HepG2 (cell line): ENCODE data around the gene CALD1. TPM values are rescaled to one million over a fixed set of nuclear protein-coding genes. Genes with fewer than 3 reads are reported as not detected.
A peak's percentile ranks its signal among the peaks of the same experiment; 100 is the strongest.

Source experiments
- ATAC-seq: fragments of 200-7000 bp; cut with Tn5 transposase; 3 replicates; pipeline ENCODE4 v1.9.1; 2020; ENCODE audit warnings: mild to moderate bottlenecking, moderate library complexity
- BruUV-seq: library from RNA; stranded (reverse); fragments of 400-500 nt; replicated peaks from 2 replicates; lab custom pipeline; 2021; lab: Mats Ljungman, UMichigan
- CTCF ChIA-PET: fragments of 300-600 bp; formaldehyde crosslinking; extraction: SDS; loops from one replicate; lab custom pipeline; 2021; ENCODE audit warnings: low total read pairs, inconsistent platforms, low intra/inter-chr PET ratio; lab: Yijun Ruan, JAX
- POLR2A ChIA-PET: fragments of 350-600 bp; sonication (Branson Sonifier 250); formaldehyde crosslinking; loops from one replicate; lab custom pipeline; 2020; ENCODE audit warnings: antibody characterized with exemption, inconsistent platforms; lab: Yijun Ruan, JAX
- DNase-seq: peaks from one replicate; pipeline ENCODE4 v3.0.0-alpha.2; 2015; ENCODE audit warnings: low spot score
- FAIRE-seq: peaks from 3 replicates; lab custom pipeline; 2011; peaks lifted over from hg19 to GRCh38; lab: Jason Lieb, UNC
- H2AFZ ChIP-seq: one replicate; pipeline ENCODE4 v1.6.1; 2011; ENCODE audit warnings: low read length, inconsistent platforms
- H3K27ac ChIP-seq: fragments of 300-600 bp; 3 replicates; pipeline ENCODE4 v1.8.0; 2011; ENCODE audit warnings: mixed run types, mild to moderate bottlenecking, mixed read lengths, low read length, inconsistent platforms; ENCODE audit not compliant: insufficient read depth; ENCODE audit errors: extremely low read length
- H3K27me3 ChIP-seq, 2 experiments: fragments of 200-600 bp in 1 of 2; 2 replicates in 1 of 2; 3 replicates in 1 of 2; pipeline versions ENCODE4 v1.6.0 to v1.8.0; 2011; ENCODE audit warnings: low read length in 2 of 2, mild to moderate bottlenecking in 2 of 2, moderate library complexity in 2 of 2, inconsistent platforms in 1 of 2; ENCODE audit not compliant: insufficient read depth in 2 of 2, control insufficient read depth in 1 of 2
- H3K36me3 ChIP-seq, 2 experiments: fragments of 200-600 bp in 1 of 2; replicated peaks in 1 of 2; 2 replicates in 1 of 2; 3 replicates in 1 of 2; pipeline versions ENCODE4 v1.5.1 to v1.8.0; 2011; ENCODE audit warnings: low read length in 2 of 2, inconsistent platforms in 1 of 2; ENCODE audit not compliant: insufficient read depth in 2 of 2, control insufficient read depth in 1 of 2
- H3K4me1 ChIP-seq: 2 replicates; pipeline ENCODE4 v1.5.1; 2012; ENCODE audit warnings: low read length, inconsistent platforms; ENCODE audit not compliant: insufficient read depth
- H3K4me2 ChIP-seq: 2 replicates; pipeline ENCODE4 v1.6.0; 2011; ENCODE audit warnings: low read depth, low read length, inconsistent platforms
- H3K4me3 ChIP-seq, 3 experiments: fragments of 200-600 bp in 1 of 3; sonication (generic), shearing (Covaris generic) in 1 of 3; replicated peaks in 1 of 3; 2 replicates each; pipeline ENCODE4 v1.5.1; 2011 to 2016; ENCODE audit warnings: low read length in 3 of 3, inconsistent platforms in 2 of 3, low read depth in 2 of 3, mild to moderate bottlenecking in 2 of 3, control low read depth in 1 of 3, mixed read lengths in 1 of 3; ENCODE audit not compliant: insufficient read depth in 1 of 3
- H3K79me2 ChIP-seq: one replicate; pipeline ENCODE4 v1.6.1; 2011; ENCODE audit warnings: low read length, inconsistent platforms; ENCODE audit not compliant: insufficient read depth
- H3K9ac ChIP-seq: 2 replicates; pipeline ENCODE4 v1.6.0; 2011; ENCODE audit warnings: mild to moderate bottlenecking, low read depth, low read length, inconsistent platforms; ENCODE audit not compliant: insufficient read depth
- H3K9me3 ChIP-seq: 2 replicates; pipeline ENCODE4 v1.5.1; 2012; ENCODE audit warnings: mild to moderate bottlenecking, low read length
- H4K20me1 ChIP-seq: 2 replicates; pipeline ENCODE4 v1.6.0; 2011; ENCODE audit warnings: inconsistent platforms, mild to moderate bottlenecking, low read length, moderate library complexity; ENCODE audit not compliant: insufficient read depth
- BCL6 ChIP-seq: IDR thresholded peaks from 2 replicates; pipeline ENCODE4 v1.6.1; 2016; ENCODE audit warnings: missing genetic modification reagents, missing compliant biosample characterization
- BHLHE40 ChIP-seq: IDR thresholded peaks from 2 replicates; pipeline ENCODE4 v1.6.1; 2011; ENCODE audit warnings: low read length, improper control_type of control experiment
- BORCS8-MEF2B ChIP-seq: sonication (generic); formaldehyde crosslinking; IDR thresholded peaks from 2 replicates; pipeline ENCODE4 v1.8.0; 2022; ENCODE audit warnings: mild to moderate bottlenecking, missing genetic modification reagents
- CBX5 ChIP-seq: sonication (generic); formaldehyde crosslinking; IDR thresholded peaks from 2 replicates; pipeline ENCODE4 v1.4.0; 2020; ENCODE audit warnings: missing genetic modification reagents, borderline replicate concordance
- CREBL2 ChIP-seq: sonication (generic); formaldehyde crosslinking; IDR thresholded peaks from 2 replicates; pipeline ENCODE4 v1.8.1; 2023; ENCODE audit warnings: missing genetic modification reagents, mild to moderate bottlenecking, borderline replicate concordance
- ELF3 ChIP-seq: IDR thresholded peaks from 2 replicates; pipeline ENCODE4 v1.6.1; 2016; ENCODE audit warnings: missing genetic modification reagents, missing compliant biosample characterization
- MEIS1 ChIP-seq: sonication (generic); formaldehyde crosslinking; IDR thresholded peaks from 2 replicates; pipeline ENCODE4 v1.9.0; 2021; ENCODE audit warnings: mild to moderate bottlenecking, missing genetic modification reagents, moderate library complexity, borderline replicate concordance
- SOX5 ChIP-seq: IDR thresholded peaks from 2 replicates; pipeline ENCODE4 v1.6.1; 2016; ENCODE audit warnings: borderline replicate concordance
- SRY ChIP-seq: sonication (generic); formaldehyde crosslinking; IDR thresholded peaks from 2 replicates; pipeline ENCODE4 v1.8.0; 2022; ENCODE audit warnings: mild to moderate bottlenecking, missing genetic modification reagents
- TEAD2 ChIP-seq: sonication (generic); formaldehyde crosslinking; IDR thresholded peaks from 2 replicates; pipeline ENCODE4 v1.9.0; 2021; ENCODE audit warnings: missing genetic modification reagents
- ZNF235 ChIP-seq: sonication (generic); formaldehyde crosslinking; IDR thresholded peaks from 2 replicates; pipeline ENCODE4 v1.8.1; 2023; ENCODE audit warnings: mild to moderate bottlenecking, missing genetic modification reagents, borderline replicate concordance
- ZNF264 ChIP-seq: sonication (generic); formaldehyde crosslinking; IDR thresholded peaks from 2 replicates; pipeline ENCODE4 v1.4.0; 2020; ENCODE audit warnings: missing genetic modification reagents
- ZNF281 ChIP-seq: sonication (generic); formaldehyde crosslinking; IDR thresholded peaks from 2 replicates; pipeline ENCODE4 v1.4.0; 2020; ENCODE audit warnings: missing genetic modification reagents, borderline replicate concordance
- ZNF720 ChIP-seq: sonication (generic); formaldehyde crosslinking; IDR thresholded peaks from 2 replicates; pipeline ENCODE4 v1.4.0; 2020; ENCODE audit warnings: missing genetic modification reagents
- WGBS: methylation state at CpG from one replicate; pipeline ENCODE4 v1.1.6; 2017; ENCODE audit warnings: low lambda C conversion rate; 5-methylcytosine and 5-hydroxymethylcytosine counted together
- in situ Hi-C: cut with HindIII; loops from 2 replicates; pipeline ENCODE4 v1.10.0; 2017; ENCODE audit warnings: low pct_unique_long_range_greater_than_20kb; ENCODE audit not compliant: extremely low pct_ligation_motif_present
- intact Hi-C: fragments of 100-400 bp; cut with micrococcal nuclease; formaldehyde crosslinking; loops from one replicate; pipeline ENCODE4 v1.10.0; 2022; ENCODE audit not compliant: unreplicated experiment
- polyA plus RNA-seq, 8 experiments: library from polyadenylated mRNA; depleted of rRNA in 3 of 8; stranded (reverse) in 7 of 8; unstranded in 1 of 8; fragments of >200 nt; fragmentation: Illumina TruSeq in 4 of 8; extraction: Trizol in 4 of 8; gene quantifications; 2 replicates each; pipeline versions ENCODE4 v1.2.1 to v1.2.3, GENCODE V29; 2011 to 2016; ENCODE audit warnings: low read depth in 4 of 8, missing spikeins in 1 of 8, mixed read lengths in 1 of 8; ENCODE audit not compliant: insufficient read depth in 1 of 8
- total RNA-seq, 5 experiments: library from RNA; depleted of rRNA; stranded (reverse); fragments of >200 nt; fragmentation: Illumina TruSeq; extraction: Trizol; gene quantifications; 2 replicates each; pipeline ENCODE4 v1.2.3, GENCODE V29; 2016; ENCODE audit warnings: low read depth in 1 of 5

CALD1 gene
- total and polyA plus RNA-seq, 2 of the 13 experiments (the other 11 are each of a cell fraction or from before 2014, with no cell fraction given): 53.0 to 112 TPM

GRCh38 chr7:134892963-134893362 lies 113.5 kb downstream of the CALD1 start (continued):
- TF ChIP-seq MEIS1 (no peak), BHLHE40 (no peak)

GRCh38 chr7:134893920-134894319 lies 114.5 kb downstream of the CALD1 start:
- FAIRE-seq (no peak), DNase-seq (no peak)
- Histone ChIP-seq H3K27me3 (no peaks in the 10 kb centered on the region; a peak in 1 of 5 replicates), H2AFZ (no peak overlapping the region), H3K4me3 (peak overlapping the region; percentile 15 to 85 (median 77); a peak in 4 of 6 replicates)
- TF ChIP-seq SRY (CRISPR knock-in tag): no peak
- no peak for TF ChIP-seq CBX5 (CRISPR knock-in tag)
- no peak for TF ChIP-seq ZNF720 (CRISPR knock-in tag)
- TF ChIP-seq CREBL2 (CRISPR knock-in tag): no peak
- no peak for TF ChIP-seq ELF3 (CRISPR knock-in tag)
- TF ChIP-seq BCL6 (CRISPR knock-in tag): peak; percentile 92
- no peak for TF ChIP-seq SOX5 (CRISPR knock-in tag)
- TF ChIP-seq TEAD2: no peak
- no peak for TF ChIP-seq ZNF235 (CRISPR knock-in tag)
- 0 out of 2 replicates have a peak, but pooled peaks have one; percentile 10 for TF ChIP-seq ZNF281 (CRISPR knock-in tag)
- no peak for TF ChIP-seq ZNF264 (CRISPR knock-in tag)
- TF ChIP-seq BORCS8-MEF2B: no peak
- TF ChIP-seq, all 625 proteins: peak for 2
- Histone ChIP-seq H3K4me2 (peak overlapping the region; percentile 95), H3K36me3 (peaks cover 0 to 4% of the 10 kb centered on the region in 2 experiments; a peak in 1 of 5 replicates), H4K20me1 (peaks cover 12% of the 10 kb centered on the region; the same call in 1 of the 2 replicates), H3K79me2 (peaks cover 73% of the 10 kb centered on the region), H3K9ac (peak overlapping the region; percentile 72; the same call in 1 of the 2 replicates), H3K4me1 (peaks cover 72% of the 10 kb centered on the region), H3K9me3 (peaks cover 11% of the 10 kb centered on the region; the same call in 1 of the 2 replicates), H3K27ac (no peak overlapping the region)
- CTCF ChIA-PET: no interaction called here
- in situ Hi-C loops: no loop called here
- POLR2A ChIA-PET: interaction anchor here (2.0 to 2.4 kb wide), 2 partner anchors 8 to 11 kb away, joined by 6 to 17 read pairs; no protein-coding TSS in a partner anchor
- ATAC-seq: no peak
- 86% methylated on average over 7 of the region's 7 CpGs for WGBS
- intact Hi-C loops: loop anchor here (1.0 to 5.0 kb wide), 4 partner anchors 7 to 278 kb away; partner anchors contain the start of genes BPGM and CYREN
- no TSS peak for BruUV-seq
